ENCODE results near the gene PMPCA. TPM values are rescaled to one million over a fixed set of nuclear protein-coding genes. Genes with fewer than 3 reads are reported as not detected.

PMPCA gene
- total RNA-seq, 2 experiments from 2014 or later, result 88.0 to 113 TPM

- no peak for ATAC-seq
Observed at GRCh38 chr9:136455043-136456002, 44.9 kb downstream of the PMPCA start.

GRCh38 chr9:136456258-136456657 is 45.8 kb downstream of the PMPCA start:
- ATAC-seq, result no peak
- intact Hi-C loops (cut with DNase I, micrococcal nuclease), result no loop called here
- no peak overlapping the region for H3K27ac Mint-ChIP-seq
- peaks cover 53% of the 10 kb centered on the region for H3K36me3 Mint-ChIP-seq (ENCODE audit: low read depth)
- DNase-seq, result no peak
- ChIA-PET CTCF (no interaction called here), POLR2A (no interaction called here)
- H3K27me3 Mint-ChIP-seq, result no peaks in the 10 kb centered on the region
- no peaks in the 10 kb centered on the region for H3K4me1 Mint-ChIP-seq
- H3K4me3 Mint-ChIP-seq, result no peak overlapping the region
- no peaks in the 10 kb centered on the region for H3K9me3 Mint-ChIP-seq (ENCODE audit: low read depth)

More at GRCh38 chr9:136455043-136456002, 44.9 kb downstream of the PMPCA start:
- ChIA-PET CTCF (no interaction called here), POLR2A (no interaction called here)
- peaks cover 55% of the 10 kb centered on the region for H3K36me3 Mint-ChIP-seq (ENCODE audit: low read depth)
- intact Hi-C loops (cut with DNase I, micrococcal nuclease), result no loop called here
- no peaks in the 10 kb centered on the region for H3K4me1 Mint-ChIP-seq
- no peaks in the 10 kb centered on the region for H3K27me3 Mint-ChIP-seq
- DNase-seq, result no peak
- no peak overlapping the region for H3K27ac Mint-ChIP-seq
- no peaks in the 10 kb centered on the region for H3K9me3 Mint-ChIP-seq (ENCODE audit: low read depth)
- H3K4me3 Mint-ChIP-seq, result no peak overlapping the region

GRCh38 chr9:136457326-136457725 is 46.9 kb downstream of the PMPCA start:
- ChIA-PET CTCF (interaction anchor here (0.6 to 0.7 kb wide), 3 partner anchors 21 to 335 kb away, joined by 3 to 4 read pairs (median 3); no protein-coding TSS in a partner anchor), POLR2A (no interaction called here)
- H3K27me3 Mint-ChIP-seq, result no peaks in the 10 kb centered on the region
- intact Hi-C loops (cut with DNase I, micrococcal nuclease), result no loop called here
- H3K36me3 Mint-ChIP-seq (ENCODE audit: low read depth), result peaks cover 50% of the 10 kb centered on the region
- no peaks in the 10 kb centered on the region for H3K4me1 Mint-ChIP-seq
- no peak for DNase-seq
- no peak overlapping the region for H3K4me3 Mint-ChIP-seq
- no peaks in the 10 kb centered on the region for H3K9me3 Mint-ChIP-seq (ENCODE audit: low read depth)
- ATAC-seq, result no peak
- H3K27ac Mint-ChIP-seq, result no peak overlapping the region

GRCh38 chr9:136459425-136459824 is 49.0 kb downstream of the PMPCA start:
- CTCF ChIA-PET, result no interaction called here
- H3K9me3 Mint-ChIP-seq (ENCODE audit: low read depth), result no peaks in the 10 kb centered on the region
- H3K27ac Mint-ChIP-seq, result no peak overlapping the region
- DNase-seq (no peak), ATAC-seq (no peak)
- H3K36me3 Mint-ChIP-seq (ENCODE audit: low read depth), result peaks cover 52% of the 10 kb centered on the region
- no peaks in the 10 kb centered on the region for H3K27me3 Mint-ChIP-seq
- POLR2A ChIA-PET, result interaction anchor here (0.6 kb wide), 1 partner anchor 40 kb away, joined by 3 read pairs; no protein-coding TSS in a partner anchor
- H3K4me3 Mint-ChIP-seq, result no peak overlapping the region
- H3K4me1 Mint-ChIP-seq, result no peaks in the 10 kb centered on the region
- intact Hi-C loops (cut with DNase I, micrococcal nuclease), result no loop called here

GRCh38 chr9:136460772-136461325 is 50.4 kb downstream of the PMPCA start:
- H3K27me3 Mint-ChIP-seq, result no peaks in the 10 kb centered on the region
- DNase-seq, result no peak
- ChIA-PET POLR2A (no interaction called here), CTCF (no interaction called here)
- peaks cover 57% of the 10 kb centered on the region for H3K36me3 Mint-ChIP-seq (ENCODE audit: low read depth)
- intact Hi-C loops (cut with DNase I, micrococcal nuclease), result no loop called here
- H3K27ac Mint-ChIP-seq, result no peak overlapping the region
- no peak for ATAC-seq
- H3K4me1 Mint-ChIP-seq, result no peaks in the 10 kb centered on the region
- H3K9me3 Mint-ChIP-seq (ENCODE audit: low read depth), result no peaks in the 10 kb centered on the region
- no peak overlapping the region for H3K4me3 Mint-ChIP-seq

- Mint-ChIP-seq H3K4me1 (no peaks in the 10 kb centered on the region), H3K36me3 (ENCODE audit: low read depth) (peaks cover 56% of the 10 kb centered on the region), H3K27ac (no peak overlapping the region), H3K4me3 (no peak overlapping the region), H3K27me3 (no peaks in the 10 kb centered on the region), H3K9me3 (ENCODE audit: low read depth) (no peaks in the 10 kb centered on the region)
- CTCF ChIA-PET, result no interaction called here
- DNase-seq (no peak), ATAC-seq (no peak)
- POLR2A ChIA-PET, result no interaction called here
- intact Hi-C loops (cut with DNase I, micrococcal nuclease), result no loop called here
Observed at GRCh38 chr9:136462664-136463063, 52.2 kb downstream of the PMPCA start.

GRCh38 chr9:136463578-136463977 is 53.1 kb downstream of the PMPCA start:
- ChIA-PET POLR2A (no interaction called here), CTCF (no interaction called here)
- intact Hi-C loops (cut with DNase I, micrococcal nuclease), result no loop called here
- H3K27ac Mint-ChIP-seq, result no peak overlapping the region
- DNase-seq, result no peak
- ATAC-seq, result no peak
- no peak overlapping the region for H3K4me3 Mint-ChIP-seq
- no peaks in the 10 kb centered on the region for H3K9me3 Mint-ChIP-seq (ENCODE audit: low read depth)
- peaks cover 53% of the 10 kb centered on the region for H3K36me3 Mint-ChIP-seq (ENCODE audit: low read depth)
- no peaks in the 10 kb centered on the region for H3K4me1 Mint-ChIP-seq
- no peaks in the 10 kb centered on the region for H3K27me3 Mint-ChIP-seq

GRCh38 chr9:136464241-136464640 is 53.8 kb downstream of the PMPCA start:
- POLR2A ChIA-PET, result no interaction called here
- Mint-ChIP-seq H3K4me1 (no peaks in the 10 kb centered on the region), H3K4me3 (no peak overlapping the region), H3K27ac (no peak overlapping the region), H3K36me3 (ENCODE audit: low read depth) (peaks cover 47% of the 10 kb centered on the region), H3K27me3 (no peaks in the 10 kb centered on the region), H3K9me3 (ENCODE audit: low read depth) (no peaks in the 10 kb centered on the region)
- intact Hi-C loops (cut with DNase I, micrococcal nuclease), result no loop called here
- ATAC-seq (no peak), DNase-seq (no peak)
- CTCF ChIA-PET, result interaction anchor here (0.6 to 0.7 kb wide), 3 partner anchors 25 to 98 kb away, joined by 3 read pairs; no protein-coding TSS in a partner anchor

- Mint-ChIP-seq H3K9me3 (ENCODE audit: low read depth) (no peaks in the 10 kb centered on the region), H3K4me1 (no peaks in the 10 kb centered on the region), H3K4me3 (no peak overlapping the region), H3K27ac (no peak overlapping the region), H3K36me3 (ENCODE audit: low read depth) (peaks cover 46% of the 10 kb centered on the region), H3K27me3 (no peaks in the 10 kb centered on the region)
- POLR2A ChIA-PET, result no interaction called here
- no peak for DNase-seq
- intact Hi-C loops (cut with DNase I, micrococcal nuclease), result no loop called here
- CTCF ChIA-PET, result no interaction called here
- no peak for ATAC-seq
Observed at GRCh38 chr9:136465500-136466154, 55.2 kb downstream of the PMPCA start.

- ATAC-seq (no peak), DNase-seq (no peak)
- H3K9me3 Mint-ChIP-seq (ENCODE audit: low read depth), result no peaks in the 10 kb centered on the region
- no peak overlapping the region for H3K4me3 Mint-ChIP-seq
- H3K27ac Mint-ChIP-seq, result no peak overlapping the region
- no peaks in the 10 kb centered on the region for H3K4me1 Mint-ChIP-seq
- no peaks in the 10 kb centered on the region for H3K27me3 Mint-ChIP-seq
- peaks cover 41% of the 10 kb centered on the region for H3K36me3 Mint-ChIP-seq (ENCODE audit: low read depth)
- ChIA-PET CTCF (interaction anchor here (0.6 kb wide), 1 partner anchor 150 kb away, joined by 3 read pairs; no protein-coding TSS in a partner anchor), POLR2A (no interaction called here)
- intact Hi-C loops (cut with DNase I, micrococcal nuclease), result no loop called here
Observed at GRCh38 chr9:136466155-136466541, 55.7 kb downstream of the PMPCA start.

- POLR2A ChIA-PET, result no interaction called here
- Mint-ChIP-seq H3K4me3 (no peak overlapping the region), H3K9me3 (ENCODE audit: low read depth) (no peaks in the 10 kb centered on the region), H3K4me1 (no peaks in the 10 kb centered on the region), H3K27me3 (no peaks in the 10 kb centered on the region), H3K36me3 (ENCODE audit: low read depth) (peaks cover 38% of the 10 kb centered on the region), H3K27ac (no peak overlapping the region)
- CTCF ChIA-PET, result interaction anchor here (0.6 kb wide), 1 partner anchor 602 kb away, joined by 4 read pairs; the partner anchor contains the start of gene SAPCD2
- DNase-seq, result no peak
- intact Hi-C loops (cut with DNase I, micrococcal nuclease), result no loop called here
- ATAC-seq, result no peak
Observed at GRCh38 chr9:136467766-136468165, 57.3 kb downstream of the PMPCA start.

GRCh38 chr9:136470356-136470755 is 59.9 kb downstream of the PMPCA start:
- DNase-seq, result no peak
- H3K27ac Mint-ChIP-seq, result no peak overlapping the region
- no peak for ATAC-seq
- H3K4me3 Mint-ChIP-seq, result no peak overlapping the region
- peaks cover 34% of the 10 kb centered on the region for H3K36me3 Mint-ChIP-seq (ENCODE audit: low read depth)
- no peaks in the 10 kb centered on the region for H3K4me1 Mint-ChIP-seq
- intact Hi-C loops (cut with DNase I, micrococcal nuclease), result no loop called here
- no peaks in the 10 kb centered on the region for H3K27me3 Mint-ChIP-seq
- ChIA-PET POLR2A (no interaction called here), CTCF (no interaction called here)
- H3K9me3 Mint-ChIP-seq (ENCODE audit: low read depth), result no peaks in the 10 kb centered on the region
